Esophagus squamous epithelium (tissue), 4 donors: ENCODE measurements around the gene GP1BB.

ENCODE experiments used
- CTCF ChIP-seq, 6 experiments: fragments of 450-650 bp in 4 of 6; fragments of 200-600 bp in 2 of 6; sonication (generic) in 2 of 6; IDR thresholded peaks; one replicate each; pipeline ENCODE4 v1.5.1; 2016 to 2019; ENCODE audit warnings: antibody characterized with exemption in 6 of 6, mild to moderate bottlenecking in 4 of 6, moderate library complexity in 4 of 6
- POLR2A ChIP-seq, 4 donors: fragments of 450-650 bp; IDR thresholded peaks; one replicate each; pipeline ENCODE4 v1.6.1; 2017; ENCODE audit warnings: antibody characterized with exemption in 4 of 4, mild to moderate bottlenecking in 4 of 4, moderate library complexity in 3 of 4

- no peak for TF ChIP-seq CTCF (IDR thresholded peaks at IDR 0.05)
- no peak for TF ChIP-seq POLR2A (IDR thresholded peaks at IDR 0.05)
Measured at GRCh38 chr22:19728836-19729235, 5.5 kb downstream of the GP1BB start.
